HepG2 (cell line): Measurements from ENCODE around the gene ID3. TPM values are rescaled to one million over a fixed set of nuclear protein-coding genes. Genes with fewer than 3 reads are reported as not detected.

Source experiments
- ATAC-seq: fragments of 200-7000 bp; cut with Tn5 transposase; 3 replicates; pipeline ENCODE4 v1.9.1; 2020; ENCODE audit warnings: mild to moderate bottlenecking, moderate library complexity
- BruUV-seq: library from RNA; stranded (reverse); fragments of 400-500 nt; replicated peaks from 2 replicates; lab custom pipeline; 2021; lab: Mats Ljungman, UMichigan
- CTCF ChIA-PET: fragments of 300-600 bp; formaldehyde crosslinking; extraction: SDS; loops from one replicate; lab custom pipeline; 2021; ENCODE audit warnings: low total read pairs, inconsistent platforms, low intra/inter-chr PET ratio; lab: Yijun Ruan, JAX
- POLR2A ChIA-PET: fragments of 350-600 bp; sonication (Branson Sonifier 250); formaldehyde crosslinking; loops from one replicate; lab custom pipeline; 2020; ENCODE audit warnings: antibody characterized with exemption, inconsistent platforms; lab: Yijun Ruan, JAX
- DNase-seq: peaks from one replicate; pipeline ENCODE4 v3.0.0-alpha.2; 2015; ENCODE audit warnings: low spot score
- FAIRE-seq: peaks from 3 replicates; lab custom pipeline; 2011; peaks lifted over from hg19 to GRCh38; lab: Jason Lieb, UNC
- H2AFZ ChIP-seq: one replicate; pipeline ENCODE4 v1.6.1; 2011; ENCODE audit warnings: low read length, inconsistent platforms
- H3K27ac ChIP-seq: fragments of 300-600 bp; 3 replicates; pipeline ENCODE4 v1.8.0; 2011; ENCODE audit warnings: mixed run types, mild to moderate bottlenecking, mixed read lengths, low read length, inconsistent platforms; ENCODE audit not compliant: insufficient read depth; ENCODE audit errors: extremely low read length
- H3K27me3 ChIP-seq, 2 experiments: fragments of 200-600 bp in 1 of 2; 2 replicates in 1 of 2; 3 replicates in 1 of 2; pipeline versions ENCODE4 v1.6.0 to v1.8.0; 2011; ENCODE audit warnings: low read length in 2 of 2, mild to moderate bottlenecking in 2 of 2, moderate library complexity in 2 of 2, inconsistent platforms in 1 of 2; ENCODE audit not compliant: insufficient read depth in 2 of 2, control insufficient read depth in 1 of 2
- H3K36me3 ChIP-seq, 2 experiments: fragments of 200-600 bp in 1 of 2; replicated peaks in 1 of 2; 2 replicates in 1 of 2; 3 replicates in 1 of 2; pipeline versions ENCODE4 v1.5.1 to v1.8.0; 2011; ENCODE audit warnings: low read length in 2 of 2, inconsistent platforms in 1 of 2; ENCODE audit not compliant: insufficient read depth in 2 of 2, control insufficient read depth in 1 of 2
- H3K4me1 ChIP-seq: 2 replicates; pipeline ENCODE4 v1.5.1; 2012; ENCODE audit warnings: low read length, inconsistent platforms; ENCODE audit not compliant: insufficient read depth
- H3K4me2 ChIP-seq: 2 replicates; pipeline ENCODE4 v1.6.0; 2011; ENCODE audit warnings: low read depth, low read length, inconsistent platforms
- H3K4me3 ChIP-seq, 3 experiments: fragments of 200-600 bp in 1 of 3; sonication (generic), shearing (Covaris generic) in 1 of 3; replicated peaks in 1 of 3; 2 replicates each; pipeline ENCODE4 v1.5.1; 2011 to 2016; ENCODE audit warnings: low read length in 3 of 3, inconsistent platforms in 2 of 3, low read depth in 2 of 3, mild to moderate bottlenecking in 2 of 3, control low read depth in 1 of 3, mixed read lengths in 1 of 3; ENCODE audit not compliant: insufficient read depth in 1 of 3
- H3K79me2 ChIP-seq: one replicate; pipeline ENCODE4 v1.6.1; 2011; ENCODE audit warnings: low read length, inconsistent platforms; ENCODE audit not compliant: insufficient read depth
- H3K9ac ChIP-seq: 2 replicates; pipeline ENCODE4 v1.6.0; 2011; ENCODE audit warnings: mild to moderate bottlenecking, low read depth, low read length, inconsistent platforms; ENCODE audit not compliant: insufficient read depth
- H3K9me3 ChIP-seq: 2 replicates; pipeline ENCODE4 v1.5.1; 2012; ENCODE audit warnings: mild to moderate bottlenecking, low read length
- H4K20me1 ChIP-seq: 2 replicates; pipeline ENCODE4 v1.6.0; 2011; ENCODE audit warnings: inconsistent platforms, mild to moderate bottlenecking, low read length, moderate library complexity; ENCODE audit not compliant: insufficient read depth
- CBX2 ChIP-seq, 2 experiments: fragments of 200-600 bp in 1 of 2; sonication (generic); formaldehyde crosslinking in 1 of 2; IDR thresholded peaks; 2 replicates each; pipeline versions ENCODE4 v1.7.0 to v1.8.1; 2018 to 2022; ENCODE audit warnings: low read depth in 2 of 2, low read length in 1 of 2, mild to moderate bottlenecking in 1 of 2, missing genetic modification reagents in 1 of 2
- CHD4 ChIP-seq: fragments of 200-600 bp; sonication (generic); IDR thresholded peaks from 2 replicates; pipeline ENCODE4 v1.7.0; 2017; ENCODE audit warnings: mild to moderate bottlenecking, low read length, borderline replicate concordance
- KLF11 ChIP-seq: IDR thresholded peaks from 2 replicates; pipeline ENCODE4 v1.6.1; 2016; ENCODE audit warnings: missing compliant biosample characterization
- SP140L ChIP-seq: sonication (generic); formaldehyde crosslinking; IDR thresholded peaks from 2 replicates; pipeline ENCODE4 v1.4.0; 2020; ENCODE audit warnings: missing genetic modification reagents, borderline replicate concordance
- TRIM24 ChIP-seq: sonication (generic); formaldehyde crosslinking; IDR thresholded peaks from 2 replicates; pipeline ENCODE4 v1.8.0; 2022; ENCODE audit warnings: mild to moderate bottlenecking, missing genetic modification reagents
- ZNF12 ChIP-seq: sonication (generic); formaldehyde crosslinking; IDR thresholded peaks from 2 replicates; pipeline ENCODE4 v1.5.0; 2020; ENCODE audit warnings: missing genetic modification reagents
- ZNF629 ChIP-seq: sonication (generic); formaldehyde crosslinking; conservative IDR thresholded peaks from 2 replicates; pipeline ENCODE4 v1.5.0; 2020; ENCODE audit warnings: missing genetic modification reagents
- ZNF768 ChIP-seq: sonication (generic); formaldehyde crosslinking; IDR thresholded peaks from 2 replicates; pipeline ENCODE4 v1.4.0; 2020; ENCODE audit warnings: missing genetic modification reagents
- WGBS: methylation state at CpG from one replicate; pipeline ENCODE4 v1.1.6; 2017; ENCODE audit warnings: low lambda C conversion rate; 5-methylcytosine and 5-hydroxymethylcytosine counted together
- in situ Hi-C: cut with HindIII; loops from 2 replicates; pipeline ENCODE4 v1.10.0; 2017; ENCODE audit warnings: low pct_unique_long_range_greater_than_20kb; ENCODE audit not compliant: extremely low pct_ligation_motif_present
- intact Hi-C: fragments of 100-400 bp; cut with micrococcal nuclease; formaldehyde crosslinking; loops from one replicate; pipeline ENCODE4 v1.10.0; 2022; ENCODE audit not compliant: unreplicated experiment
- polyA plus RNA-seq, 8 experiments: library from polyadenylated mRNA; depleted of rRNA in 3 of 8; stranded (reverse) in 7 of 8; unstranded in 1 of 8; fragments of >200 nt; fragmentation: Illumina TruSeq in 4 of 8; extraction: Trizol in 4 of 8; gene quantifications; 2 replicates each; pipeline versions ENCODE4 v1.2.1 to v1.2.3, GENCODE V29; 2011 to 2016; ENCODE audit warnings: low read depth in 4 of 8, missing spikeins in 1 of 8, mixed read lengths in 1 of 8; ENCODE audit not compliant: insufficient read depth in 1 of 8
- total RNA-seq, 5 experiments: library from RNA; depleted of rRNA; stranded (reverse); fragments of >200 nt; fragmentation: Illumina TruSeq; extraction: Trizol; gene quantifications; 2 replicates each; pipeline ENCODE4 v1.2.3, GENCODE V29; 2016; ENCODE audit warnings: low read depth in 1 of 5

Gene ID3
- total and polyA plus RNA-seq, 2 of the 13 experiments (the other 11 are each of a cell fraction or from before 2014, with no cell fraction given) = 64.8 to 115 TPM

DNA sequence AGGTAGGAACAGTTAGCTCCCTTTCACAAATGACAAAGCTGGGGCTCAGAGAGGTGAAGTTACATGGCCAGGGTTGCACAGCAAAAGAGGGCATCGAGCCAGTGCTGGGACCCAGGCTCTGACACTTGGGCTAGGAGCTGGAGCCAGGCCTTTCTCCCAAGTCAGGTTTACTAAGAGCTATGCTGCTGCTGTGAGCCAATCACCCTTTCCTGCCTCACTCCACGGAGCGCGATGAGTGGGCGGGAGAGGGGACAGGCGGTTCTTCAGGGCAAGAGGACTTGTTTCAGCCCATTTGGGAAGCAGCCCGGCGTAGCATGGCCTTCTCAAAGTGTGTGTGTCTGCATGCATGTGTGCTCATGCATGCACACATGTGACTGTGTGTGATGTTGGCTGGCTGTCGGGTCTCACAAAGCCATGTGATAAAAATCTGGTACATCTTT, 10.6 kb downstream of the ID3 start (continued):
- peak; percentile 97 for TF ChIP-seq ZNF768 (CRISPR knock-in tag)

DNA sequence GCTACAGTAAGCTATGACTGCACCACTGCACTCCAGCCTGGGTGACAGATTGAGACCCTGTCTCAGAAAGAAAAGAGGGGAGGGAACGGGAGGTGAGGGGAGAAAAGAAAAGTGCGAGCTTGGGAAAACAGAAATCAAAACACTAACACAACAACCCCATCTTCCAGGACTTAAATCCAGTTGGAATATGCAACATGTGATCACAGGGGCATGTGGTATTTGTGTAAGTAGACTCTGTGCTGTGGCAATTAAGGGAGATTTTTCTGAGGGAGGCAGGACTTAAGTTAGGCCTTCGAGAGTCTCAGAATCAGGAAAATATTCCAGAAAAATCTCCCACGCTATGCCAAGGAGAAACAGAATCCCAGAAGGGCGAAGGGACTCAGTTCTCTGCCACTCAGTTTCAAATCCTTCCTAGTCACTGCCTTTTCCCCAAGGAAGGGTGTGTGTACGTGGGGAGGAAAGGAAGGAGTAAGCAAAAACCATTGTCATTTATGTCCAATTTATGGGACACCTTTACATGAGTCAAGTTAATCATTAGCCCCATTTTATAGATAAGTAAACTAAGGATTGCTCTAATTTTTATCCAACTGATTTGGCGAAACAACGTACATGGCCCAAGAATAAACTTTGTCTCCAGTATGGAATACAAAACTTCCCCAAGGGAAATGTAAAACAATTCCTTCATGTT, 12.3 kb downstream of the ID3 start:
- TF ChIP-seq KLF11 = no peak
- TF ChIP-seq CHD4 = 0 out of 2 replicates have a peak, but pooled peaks have one; percentile 36
- TF ChIP-seq SP140L (CRISPR knock-in tag) = no peak
- no peak for TF ChIP-seq CBX2 (IDR thresholded peaks at IDR 0.05; ENCODE audit: low read depth, low read length)
- TF ChIP-seq CBX2 (CRISPR knock-in tag; IDR thresholded peaks at IDR 0.05; ENCODE audit: low read depth) = no peak
- TF ChIP-seq ZNF629 (CRISPR knock-in tag) = peak; percentile 72
- TF ChIP-seq ZNF12 (CRISPR knock-in tag) = no peak
- no peak for TF ChIP-seq TRIM24
- FAIRE-seq (no peak), DNase-seq (no peak), ATAC-seq (no peak)
- CTCF ChIA-PET = interaction anchor here (5.4 kb wide), 1 partner anchor 89 kb away, joined by 137 read pairs; no protein-coding TSS in a partner anchor
- Histone ChIP-seq H3K27ac (no peak overlapping the region), H3K4me2 (peak overlapping the region; percentile 52), H3K79me2 (no peaks in the 10 kb centered on the region), H3K36me3 (no peaks in the 10 kb centered on the region), H3K27me3 (no peaks in the 10 kb centered on the region), H3K4me1 (peaks cover 72% of the 10 kb centered on the region), H3K4me3 (peak overlapping the region in 1 of 3 experiments; percentile 6; a peak in 1 of 6 replicates), H3K9ac (no peak overlapping the region; the same call in none of the 2 replicates), H4K20me1 (no peaks in the 10 kb centered on the region), H3K9me3 (no peaks in the 10 kb centered on the region), H2AFZ (peak overlapping the region; percentile 58)
- WGBS = 34% methylated on average over 8 of the region's 8 CpGs
- BruUV-seq = no TSS peak
- in situ Hi-C loops = loop anchor here (5.0 kb wide), 1 partner anchor 90 kb away; no protein-coding TSS in a partner anchor
- intact Hi-C loops = no loop called here
- POLR2A ChIA-PET = interaction anchor here (0.8 to 1.4 kb wide), 3 partner anchors 8 to 12 kb away, joined by 3 to 5 read pairs (median 3); no protein-coding TSS in a partner anchor
